Liver (tissue), 9 donors: ENCODE data around the gene PLCB3. TPM values are rescaled to one million over a fixed set of nuclear protein-coding genes. Genes with fewer than 3 reads are reported as not detected.
A peak's percentile ranks its signal among the peaks of the same experiment; 100 is the strongest.

Experiments
- DNase-seq: peaks from one replicate; pipeline ENCODE4 v3.0.0-alpha.2; 2017; ENCODE audit warnings: low spot score
- H3K27ac ChIP-seq, 2 donors: one replicate each; pipeline ENCODE4 v1.7.0; 2013; ENCODE audit warnings: inconsistent platforms in 2 of 2, low read length in 2 of 2, control low read depth in 1 of 2, low read depth in 1 of 2, mild to moderate bottlenecking in 1 of 2
- H3K27me3 ChIP-seq, 4 donors: one replicate each; pipeline versions ENCODE4 v1.6.1 to v1.7.0; 2013; ENCODE audit warnings: low read length in 3 of 4, inconsistent platforms in 1 of 4, mild to moderate bottlenecking in 1 of 4, moderate library complexity in 1 of 4; ENCODE audit not compliant: control insufficient read depth in 4 of 4, insufficient read depth in 4 of 4
- H3K36me3 ChIP-seq, 4 donors: one replicate each; pipeline versions ENCODE4 v1.6.1 to v1.7.0; 2013; ENCODE audit warnings: low read length in 3 of 4, mild to moderate bottlenecking in 3 of 4, low read depth in 1 of 4, moderate library complexity in 1 of 4; ENCODE audit not compliant: control insufficient read depth in 4 of 4, insufficient read depth in 3 of 4
- H3K4me1 ChIP-seq, 4 donors: one replicate each; pipeline versions ENCODE4 v1.6.1 to v1.7.0; 2013; ENCODE audit warnings: low read length in 3 of 4, mild to moderate bottlenecking in 3 of 4, moderate library complexity in 1 of 4; ENCODE audit not compliant: control insufficient read depth in 4 of 4, insufficient read depth in 4 of 4
- H3K4me3 ChIP-seq, 3 donors: one replicate each; pipeline versions ENCODE4 v1.6.1 to v1.7.0; 2013; ENCODE audit warnings: low read length in 3 of 3, control low read depth in 1 of 3, low read depth in 1 of 3, mild to moderate bottlenecking in 1 of 3
- H3K9ac ChIP-seq, 2 donors: one replicate each; pipeline ENCODE4 v1.7.0; 2013; ENCODE audit warnings: low read length in 2 of 2, mild to moderate bottlenecking in 2 of 2, moderate library complexity in 2 of 2, control low read depth in 1 of 2, low read depth in 1 of 2
- H3K9me3 ChIP-seq, 4 donors: one replicate each; pipeline versions ENCODE4 v1.6.1 to v1.7.0; 2013; ENCODE audit warnings: low read length in 3 of 4; ENCODE audit not compliant: control insufficient read depth in 4 of 4
- GABPA ChIP-seq, 2 donors: IDR thresholded peaks in 1 of 2; conservative IDR thresholded peaks in 1 of 2; 2 replicates each; pipeline ENCODE4 v1.6.1; 2016; ENCODE audit warnings: antibody characterized with exemption in 2 of 2, mild to moderate bottlenecking in 1 of 2, moderate library complexity in 1 of 2
- HNF4A ChIP-seq, 2 donors: conservative IDR thresholded peaks; 2 replicates each; pipeline ENCODE4 v1.6.1; 2016; ENCODE audit warnings: antibody characterized with exemption in 2 of 2, mild to moderate bottlenecking in 2 of 2
- JUND ChIP-seq, 2 donors: IDR thresholded peaks; 2 replicates each; pipeline ENCODE4 v1.6.1; 2016; ENCODE audit warnings: antibody characterized with exemption in 2 of 2
- NR2F2 ChIP-seq: IDR thresholded peaks from 2 replicates; pipeline ENCODE4 v1.6.1; 2016; ENCODE audit warnings: antibody characterized with exemption
- RAD21 ChIP-seq, 2 donors: IDR thresholded peaks; 2 replicates each; pipeline ENCODE4 v1.6.1; 2016; ENCODE audit warnings: antibody characterized with exemption in 2 of 2, mild to moderate bottlenecking in 2 of 2
- SP1 ChIP-seq: IDR thresholded peaks from 2 replicates; pipeline ENCODE4 v1.6.1; 2018; ENCODE audit warnings: antibody characterized with exemption, mild to moderate bottlenecking
- WGBS: extraction: QIAGEN DNeasy Blood & Tissue Kit; methylation state at CpG from one replicate; pipeline ENCODE4 v1.1.7; 2013; 5-methylcytosine and 5-hydroxymethylcytosine counted together
- polyA plus RNA-seq, 2 donors: library from polyadenylated mRNA; stranded (reverse) in 1 of 2; unstranded in 1 of 2; fragments of 200-250 nt in 1 of 2; fragments of >200 nt in 1 of 2; fragmentation: Nextera tagmentation in 1 of 2; extraction: Ambion mirVana in 1 of 2; gene quantifications; one replicate each; pipeline versions ENCODE4 v1.2.1 to v1.2.3, GENCODE V29; 2013 to 2015
- total RNA-seq, 2 donors: library from RNA; depleted of rRNA; stranded (reverse); fragments of >200 nt; gene quantifications; one replicate each; pipeline ENCODE4 v1.2.3, GENCODE V29; 2014
- TF ChIP-seq, protein P1 (sequence below): IDR thresholded peaks from 2 replicates; pipeline ENCODE4 v1.6.1; 2016; ENCODE audit warnings: antibody characterized with exemption
- TF ChIP-seq, protein P2 (sequence below): IDR thresholded peaks from 2 replicates; pipeline ENCODE4 v1.6.1; 2016; ENCODE audit warnings: antibody characterized with exemption, mild to moderate bottlenecking
- TF ChIP-seq, protein P3 (sequence below): IDR thresholded peaks from 2 replicates; pipeline ENCODE4 v1.6.1; 2016; ENCODE audit warnings: antibody characterized with exemption
- TF ChIP-seq, protein P4 (sequence below): IDR thresholded peaks from 2 replicates; pipeline ENCODE4 v1.6.1; 2016; ENCODE audit warnings: antibody characterized with exemption
- donor health status: healthy.
- donor health status: healthy.
- donor health status: healthy.
- donor health status: healthy.
- donor health status: healthy.

Gene PLCB3
- total and polyA plus RNA-seq, 4 donors: 0.79 to 8.5 (median 5.4) TPM

DNA sequence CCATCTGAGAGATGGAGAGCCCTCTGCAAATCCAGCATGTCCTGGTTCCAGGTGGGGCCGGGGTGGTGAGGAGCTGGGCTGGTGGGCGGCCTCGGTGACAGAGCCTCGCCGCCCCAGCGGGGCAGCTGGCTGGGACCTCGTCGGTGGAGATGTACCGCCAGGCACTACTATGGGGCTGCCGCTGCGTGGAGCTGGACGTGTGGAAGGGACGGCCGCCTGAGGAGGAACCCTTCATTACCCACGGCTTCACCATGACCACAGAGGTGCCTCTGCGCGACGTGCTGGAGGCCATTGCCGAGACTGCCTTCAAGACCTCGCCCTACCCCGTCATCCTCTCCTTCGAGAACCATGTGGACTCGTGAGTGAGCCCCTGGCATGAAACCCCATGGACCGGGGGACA lies 7.0 kb downstream of the PLCB3 start:
- no peaks in the 10 kb centered on the region for H3K9me3 ChIP-seq
- no peak for DNase-seq
- no peaks in the 10 kb centered on the region for H3K27me3 ChIP-seq
- TF ChIP-seq, protein P1, sequence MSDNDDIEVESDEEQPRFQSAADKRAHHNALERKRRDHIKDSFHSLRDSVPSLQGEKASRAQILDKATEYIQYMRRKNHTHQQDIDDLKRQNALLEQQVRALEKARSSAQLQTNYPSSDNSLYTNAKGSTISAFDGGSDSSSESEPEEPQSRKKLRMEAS: no peak
- TF ChIP-seq, protein P2, sequence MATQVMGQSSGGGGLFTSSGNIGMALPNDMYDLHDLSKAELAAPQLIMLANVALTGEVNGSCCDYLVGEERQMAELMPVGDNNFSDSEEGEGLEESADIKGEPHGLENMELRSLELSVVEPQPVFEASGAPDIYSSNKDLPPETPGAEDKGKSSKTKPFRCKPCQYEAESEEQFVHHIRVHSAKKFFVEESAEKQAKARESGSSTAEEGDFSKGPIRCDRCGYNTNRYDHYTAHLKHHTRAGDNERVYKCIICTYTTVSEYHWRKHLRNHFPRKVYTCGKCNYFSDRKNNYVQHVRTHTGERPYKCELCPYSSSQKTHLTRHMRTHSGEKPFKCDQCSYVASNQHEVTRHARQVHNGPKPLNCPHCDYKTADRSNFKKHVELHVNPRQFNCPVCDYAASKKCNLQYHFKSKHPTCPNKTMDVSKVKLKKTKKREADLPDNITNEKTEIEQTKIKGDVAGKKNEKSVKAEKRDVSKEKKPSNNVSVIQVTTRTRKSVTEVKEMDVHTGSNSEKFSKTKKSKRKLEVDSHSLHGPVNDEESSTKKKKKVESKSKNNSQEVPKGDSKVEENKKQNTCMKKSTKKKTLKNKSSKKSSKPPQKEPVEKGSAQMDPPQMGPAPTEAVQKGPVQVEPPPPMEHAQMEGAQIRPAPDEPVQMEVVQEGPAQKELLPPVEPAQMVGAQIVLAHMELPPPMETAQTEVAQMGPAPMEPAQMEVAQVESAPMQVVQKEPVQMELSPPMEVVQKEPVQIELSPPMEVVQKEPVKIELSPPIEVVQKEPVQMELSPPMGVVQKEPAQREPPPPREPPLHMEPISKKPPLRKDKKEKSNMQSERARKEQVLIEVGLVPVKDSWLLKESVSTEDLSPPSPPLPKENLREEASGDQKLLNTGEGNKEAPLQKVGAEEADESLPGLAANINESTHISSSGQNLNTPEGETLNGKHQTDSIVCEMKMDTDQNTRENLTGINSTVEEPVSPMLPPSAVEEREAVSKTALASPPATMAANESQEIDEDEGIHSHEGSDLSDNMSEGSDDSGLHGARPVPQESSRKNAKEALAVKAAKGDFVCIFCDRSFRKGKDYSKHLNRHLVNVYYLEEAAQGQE: no peak
- no peak overlapping the region for H3K4me3 ChIP-seq
- H3K9ac ChIP-seq: no peak overlapping the region
- H3K27ac ChIP-seq: no peak overlapping the region
- no peaks in the 10 kb centered on the region for H3K4me1 ChIP-seq
- 92% methylated on average over 24 of the region's 24 CpGs for WGBS
- peaks cover 0 to 13% (median 4%) of the 10 kb centered on the region in 4 donors for H3K36me3 ChIP-seq

DNA sequence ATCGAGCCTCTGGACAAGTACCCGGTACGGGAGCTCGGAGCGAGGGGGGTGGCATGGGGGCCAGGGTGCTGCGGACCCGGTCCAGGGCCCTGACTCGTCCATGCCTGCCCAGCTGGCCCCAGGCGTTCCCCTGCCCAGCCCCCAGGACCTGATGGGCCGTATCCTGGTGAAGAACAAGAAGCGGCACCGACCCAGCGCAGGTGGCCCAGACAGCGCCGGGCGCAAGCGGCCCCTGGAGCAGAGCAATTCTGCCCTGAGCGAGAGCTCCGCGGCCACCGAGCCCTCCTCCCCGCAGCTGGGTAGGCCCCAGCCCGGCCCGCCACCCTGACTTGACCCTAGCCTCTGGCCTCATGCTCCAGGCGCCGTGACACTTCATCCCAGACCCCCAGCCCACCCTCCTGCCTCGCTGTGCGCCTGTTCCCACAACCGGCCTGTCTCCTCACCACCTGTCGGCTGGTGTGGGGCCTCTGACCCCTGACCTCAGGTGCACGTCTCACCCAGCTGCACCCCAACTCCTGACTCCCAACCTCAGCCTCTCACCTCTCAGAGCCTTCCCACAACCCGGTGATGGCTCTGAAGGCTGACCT lies 7.7 kb downstream of the PLCB3 start:
- TF ChIP-seq, protein P3, sequence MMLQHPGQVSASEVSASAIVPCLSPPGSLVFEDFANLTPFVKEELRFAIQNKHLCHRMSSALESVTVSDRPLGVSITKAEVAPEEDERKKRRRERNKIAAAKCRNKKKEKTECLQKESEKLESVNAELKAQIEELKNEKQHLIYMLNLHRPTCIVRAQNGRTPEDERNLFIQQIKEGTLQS: no peak
- TF ChIP-seq GABPA (IDR thresholded peaks at IDR 0.05 in 1 of 2, conservative IDR thresholded peaks at IDR 0.05 in 1 of 2) (no peak), NR2F2 (no peak), JUND (IDR thresholded peaks at IDR 0.05) (no peak), RAD21 (IDR thresholded peaks at IDR 0.05) (no peak)
- TF ChIP-seq, protein P2: no peak
- Histone ChIP-seq H3K27ac (no peak overlapping the region), H3K36me3 (peaks cover 0 to 14% (median 4%) of the 10 kb centered on the region in 4 donors), H3K27me3 (no peaks in the 10 kb centered on the region), H3K4me3 (no peak overlapping the region), H3K4me1 (no peaks in the 10 kb centered on the region), H3K9ac (no peak overlapping the region), H3K9me3 (no peaks in the 10 kb centered on the region)
- 93% methylated on average over 32 of the region's 32 CpGs for WGBS
- DNase-seq: no peak

DNA sequence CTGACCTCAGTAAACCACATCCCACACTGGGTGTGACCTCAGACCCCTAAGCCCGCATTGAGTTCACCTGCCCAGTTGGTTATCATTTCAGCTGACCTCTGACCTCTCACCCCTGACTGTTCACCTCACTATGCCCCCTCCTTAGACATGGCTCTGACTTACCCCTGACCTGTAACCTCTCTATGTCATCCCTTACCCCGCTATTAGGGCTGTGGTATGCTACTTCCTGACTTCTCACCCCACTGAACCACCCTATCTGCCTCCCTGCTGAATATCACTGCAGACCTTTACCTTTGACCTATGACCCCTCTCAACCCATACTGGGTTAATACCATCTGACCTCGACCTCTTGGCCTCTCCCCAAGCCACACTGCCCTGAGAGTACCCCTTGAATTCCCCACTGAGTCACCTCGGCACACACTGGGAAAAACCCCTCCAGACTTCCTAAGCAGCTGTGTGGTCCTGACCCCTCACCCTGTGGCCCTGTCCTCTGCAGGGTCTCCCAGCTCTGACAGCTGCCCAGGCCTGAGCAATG lies 8.3 kb downstream of the PLCB3 start:
- Histone ChIP-seq H3K9ac (no peak overlapping the region), H3K9me3 (no peaks in the 10 kb centered on the region), H3K27me3 (no peaks in the 10 kb centered on the region), H3K4me1 (no peaks in the 10 kb centered on the region), H3K27ac (no peak overlapping the region), H3K36me3 (peaks cover 0 to 14% (median 4%) of the 10 kb centered on the region in 4 donors), H3K4me3 (no peak overlapping the region)
- no peak for TF ChIP-seq HNF4A (conservative IDR thresholded peaks at IDR 0.05)
- TF ChIP-seq RAD21 (IDR thresholded peaks at IDR 0.05): no peak
- TF ChIP-seq NR2F2: peak; percentile 86
- TF ChIP-seq, protein P1: no peak
- TF ChIP-seq, protein P4, sequence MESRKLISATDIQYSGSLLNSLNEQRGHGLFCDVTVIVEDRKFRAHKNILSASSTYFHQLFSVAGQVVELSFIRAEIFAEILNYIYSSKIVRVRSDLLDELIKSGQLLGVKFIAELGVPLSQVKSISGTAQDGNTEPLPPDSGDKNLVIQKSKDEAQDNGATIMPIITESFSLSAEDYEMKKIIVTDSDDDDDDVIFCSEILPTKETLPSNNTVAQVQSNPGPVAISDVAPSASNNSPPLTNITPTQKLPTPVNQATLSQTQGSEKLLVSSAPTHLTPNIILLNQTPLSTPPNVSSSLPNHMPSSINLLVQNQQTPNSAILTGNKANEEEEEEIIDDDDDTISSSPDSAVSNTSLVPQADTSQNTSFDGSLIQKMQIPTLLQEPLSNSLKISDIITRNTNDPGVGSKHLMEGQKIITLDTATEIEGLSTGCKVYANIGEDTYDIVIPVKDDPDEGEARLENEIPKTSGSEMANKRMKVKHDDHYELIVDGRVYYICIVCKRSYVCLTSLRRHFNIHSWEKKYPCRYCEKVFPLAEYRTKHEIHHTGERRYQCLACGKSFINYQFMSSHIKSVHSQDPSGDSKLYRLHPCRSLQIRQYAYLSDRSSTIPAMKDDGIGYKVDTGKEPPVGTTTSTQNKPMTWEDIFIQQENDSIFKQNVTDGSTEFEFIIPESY: no peak
- no peak for TF ChIP-seq JUND (IDR thresholded peaks at IDR 0.05)
- TF ChIP-seq SP1: no peak
- no peak for DNase-seq
- WGBS: 77% methylated on average over 4 of the region's 4 CpGs
